Peyer's patch (tissue), 4 donors: ENCODE data around the gene NAA25. TPM values are rescaled to one million over a fixed set of nuclear protein-coding genes. Genes with fewer than 3 reads are reported as not detected.

Experiments used
- DNase-seq, 3 donors: peaks; one replicate each; pipeline ENCODE4 v3.0.0-alpha.2; 2017 to 2019
- H3K27ac ChIP-seq, 4 donors: fragments of 200-600 bp; sonication (generic); one replicate each; pipeline ENCODE4 v1.5.1; 2016 to 2019
- H3K27me3 ChIP-seq, 2 donors: fragments of 200-600 bp; sonication (generic); one replicate each; pipeline ENCODE4 v1.5.1; 2019
- H3K36me3 ChIP-seq, 3 donors: fragments of 200-600 bp; sonication (generic); one replicate each; pipeline ENCODE4 v1.5.1; 2016 to 2019
- H3K4me1 ChIP-seq, 4 donors: fragments of 200-600 bp; sonication (generic); one replicate each; pipeline ENCODE4 v1.5.1; 2016 to 2019
- H3K4me3 ChIP-seq, 4 donors: fragments of 200-600 bp; sonication (generic); 1 replicate in 3 of 4; 2 replicates in 1 of 4; pipeline ENCODE4 v1.5.1; 2016 to 2019; ENCODE audit warnings: mild to moderate bottlenecking in 1 of 4
- H3K9me3 ChIP-seq, 4 donors: fragments of 200-600 bp; sonication (generic); one replicate each; pipeline ENCODE4 v1.5.1; 2016 to 2019; ENCODE audit warnings: mild to moderate bottlenecking in 1 of 4
- POLR2A ChIP-seq, 2 donors: fragments of 450-650 bp; IDR thresholded peaks; one replicate each; pipeline ENCODE4 v1.5.1; 2017; ENCODE audit warnings: antibody characterized with exemption in 2 of 2, mild to moderate bottlenecking in 2 of 2, moderate library complexity in 2 of 2
- total RNA-seq, 4 donors: library from RNA; depleted of rRNA; stranded (reverse); fragments of >200 nt; gene quantifications; one replicate each; pipeline ENCODE4 v1.1.0, GENCODE V29; 2016
- TF ChIP-seq, protein P1 (sequence below), 6 experiments: fragments of 450-650 bp in 4 of 6; fragments of 200-600 bp in 2 of 6; sonication (generic) in 1 of 6; IDR thresholded peaks; one replicate each; pipeline ENCODE4 v1.5.1; 2017 to 2019; ENCODE audit warnings: antibody characterized with exemption in 6 of 6, mild to moderate bottlenecking in 3 of 6, moderate library complexity in 1 of 6

Gene NAA25
- total RNA-seq, 4 donors from 2014 or later, result 18.9 to 25.6 (median 22.2) TPM

DNA sequence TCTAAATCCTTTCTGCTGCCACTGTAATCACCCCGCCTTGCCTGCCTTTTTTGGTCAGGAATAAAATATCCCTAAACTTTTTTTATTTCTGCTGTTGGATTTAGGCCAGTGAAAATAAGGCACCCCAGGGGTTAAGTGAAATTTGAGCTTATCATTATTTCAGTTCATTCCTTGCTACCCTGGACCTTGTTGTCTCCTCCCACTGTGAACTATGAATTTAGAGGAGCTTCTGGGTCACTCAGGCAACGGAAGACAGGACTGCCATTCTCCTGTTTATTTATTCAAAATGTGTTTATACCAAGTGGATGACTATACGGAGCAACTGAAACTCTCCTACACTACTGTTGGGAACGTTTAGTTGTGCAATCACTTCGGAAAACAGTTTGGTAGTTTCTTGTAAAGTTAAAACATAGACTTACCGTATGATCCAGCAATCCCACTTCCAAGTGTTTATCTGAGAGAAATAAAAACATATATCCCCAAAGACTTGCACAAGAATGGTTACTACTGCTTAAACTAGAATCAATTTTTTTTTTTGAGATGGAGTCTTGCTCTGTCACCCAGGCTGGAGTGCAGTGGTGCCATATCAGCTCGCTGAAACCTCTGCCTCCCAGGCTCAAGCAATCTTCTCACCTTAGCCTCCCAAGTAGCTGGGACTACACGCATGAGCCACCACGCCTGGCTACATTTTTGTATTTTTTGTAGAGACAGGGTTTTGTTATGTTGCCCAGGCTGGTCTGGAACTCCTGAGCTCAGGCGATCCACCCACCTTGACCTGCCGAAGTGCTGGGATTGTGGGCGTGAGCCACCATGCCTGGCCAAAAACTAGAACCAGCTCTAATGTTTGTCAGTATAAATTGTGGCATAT lies 14.5 kb upstream of the NAA25 start:
- Histone ChIP-seq H3K4me1 (peaks cover 0 to 24% (median 8%) of the 10 kb centered on the region in 4 donors), H3K27ac (peak overlapping the region in 3 of 4 donors; percentile 13 to 65 (median 20)), H3K36me3 (no peaks in the 10 kb centered on the region), H3K27me3 (no peaks in the 10 kb centered on the region), H3K4me3 (no peak overlapping the region), H3K9me3 (no peaks in the 10 kb centered on the region)
- TF ChIP-seq, protein P1, sequence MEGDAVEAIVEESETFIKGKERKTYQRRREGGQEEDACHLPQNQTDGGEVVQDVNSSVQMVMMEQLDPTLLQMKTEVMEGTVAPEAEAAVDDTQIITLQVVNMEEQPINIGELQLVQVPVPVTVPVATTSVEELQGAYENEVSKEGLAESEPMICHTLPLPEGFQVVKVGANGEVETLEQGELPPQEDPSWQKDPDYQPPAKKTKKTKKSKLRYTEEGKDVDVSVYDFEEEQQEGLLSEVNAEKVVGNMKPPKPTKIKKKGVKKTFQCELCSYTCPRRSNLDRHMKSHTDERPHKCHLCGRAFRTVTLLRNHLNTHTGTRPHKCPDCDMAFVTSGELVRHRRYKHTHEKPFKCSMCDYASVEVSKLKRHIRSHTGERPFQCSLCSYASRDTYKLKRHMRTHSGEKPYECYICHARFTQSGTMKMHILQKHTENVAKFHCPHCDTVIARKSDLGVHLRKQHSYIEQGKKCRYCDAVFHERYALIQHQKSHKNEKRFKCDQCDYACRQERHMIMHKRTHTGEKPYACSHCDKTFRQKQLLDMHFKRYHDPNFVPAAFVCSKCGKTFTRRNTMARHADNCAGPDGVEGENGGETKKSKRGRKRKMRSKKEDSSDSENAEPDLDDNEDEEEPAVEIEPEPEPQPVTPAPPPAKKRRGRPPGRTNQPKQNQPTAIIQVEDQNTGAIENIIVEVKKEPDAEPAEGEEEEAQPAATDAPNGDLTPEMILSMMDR (IDR thresholded peaks at IDR 0.05), result no peak
- TF ChIP-seq POLR2A (IDR thresholded peaks at IDR 0.05), result no peak
- DNase-seq, result no peak

DNA sequence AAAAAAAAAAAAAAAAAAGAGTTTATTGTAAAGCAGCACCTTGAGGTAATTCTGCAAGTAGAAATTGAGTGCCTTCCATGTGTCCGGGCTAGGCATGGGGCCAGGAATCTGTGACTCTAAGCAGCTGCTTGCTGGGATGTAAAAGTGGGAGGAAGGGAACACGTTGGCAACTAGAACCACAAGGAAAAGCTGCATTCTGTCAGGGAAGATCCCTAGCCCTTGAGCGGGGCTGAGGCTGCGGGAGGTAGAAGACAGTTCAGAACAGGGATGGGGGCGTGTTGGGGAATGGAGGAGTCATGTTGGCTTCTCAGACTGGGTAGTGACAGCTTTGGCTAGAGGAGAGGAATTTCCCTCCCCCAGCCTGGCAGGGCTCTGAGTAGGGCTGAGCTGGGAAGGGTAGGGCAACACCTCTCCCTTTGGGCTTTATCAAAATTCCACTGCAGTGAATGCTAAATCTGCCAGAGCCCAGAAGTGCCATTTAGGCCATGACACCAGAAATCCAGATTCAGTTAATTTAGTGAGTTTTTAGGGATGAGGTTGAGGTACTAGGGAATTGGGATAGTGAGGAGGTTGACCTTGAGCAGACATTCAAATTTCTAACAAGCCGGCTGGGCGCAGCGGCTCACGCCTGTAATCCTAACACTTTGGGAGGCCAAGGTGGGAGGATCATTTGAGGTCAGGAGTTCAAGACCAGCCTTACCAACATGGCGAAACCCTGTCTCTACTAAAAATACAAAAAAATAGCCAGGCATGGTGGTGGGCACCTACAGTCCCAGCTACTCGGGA lies 13.4 kb upstream of the NAA25 start:
- no peaks in the 10 kb centered on the region for H3K27me3 ChIP-seq
- no peaks in the 10 kb centered on the region for H3K9me3 ChIP-seq
- no peaks in the 10 kb centered on the region for H3K36me3 ChIP-seq
- TF ChIP-seq POLR2A (IDR thresholded peaks at IDR 0.05), result no peak
- peaks cover 0 to 21% (median 8%) of the 10 kb centered on the region in 4 donors for H3K4me1 ChIP-seq
- no peak overlapping the region for H3K4me3 ChIP-seq
- H3K27ac ChIP-seq, result peak overlapping the region in 3 of 4 donors; percentile 10 to 65 (median 57)
- DNase-seq, result peak in 1 of 3 donors; percentile 59

DNA sequence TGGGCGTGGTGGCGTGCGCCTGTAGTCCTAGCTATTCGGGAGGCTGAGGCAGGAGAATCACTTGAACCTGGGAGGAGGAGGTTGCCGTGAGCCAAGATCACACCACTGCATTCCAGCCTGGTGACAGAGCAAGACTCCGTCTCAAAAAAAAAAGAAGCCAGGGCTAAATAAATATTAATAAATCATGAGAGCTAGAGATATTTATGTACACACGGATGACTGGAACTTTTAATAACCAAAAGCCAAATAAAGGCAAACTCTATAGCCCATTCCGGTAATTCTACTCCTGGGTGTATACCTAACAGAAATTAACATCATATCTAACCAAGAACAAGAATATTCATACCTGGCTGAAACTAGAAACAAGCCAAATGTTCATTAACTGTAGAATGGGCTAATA lies 9.1 kb upstream of the NAA25 start:
- H3K27me3 ChIP-seq, result no peaks in the 10 kb centered on the region
- no peak overlapping the region for H3K27ac ChIP-seq
- peaks cover 0 to 17% (median 0%) of the 10 kb centered on the region in 4 donors for H3K4me1 ChIP-seq
- TF ChIP-seq POLR2A (IDR thresholded peaks at IDR 0.05), result no peak
- no peak overlapping the region for H3K4me3 ChIP-seq
- DNase-seq, result no peak
- no peaks in the 10 kb centered on the region for H3K9me3 ChIP-seq
- no peaks in the 10 kb centered on the region for H3K36me3 ChIP-seq

DNA sequence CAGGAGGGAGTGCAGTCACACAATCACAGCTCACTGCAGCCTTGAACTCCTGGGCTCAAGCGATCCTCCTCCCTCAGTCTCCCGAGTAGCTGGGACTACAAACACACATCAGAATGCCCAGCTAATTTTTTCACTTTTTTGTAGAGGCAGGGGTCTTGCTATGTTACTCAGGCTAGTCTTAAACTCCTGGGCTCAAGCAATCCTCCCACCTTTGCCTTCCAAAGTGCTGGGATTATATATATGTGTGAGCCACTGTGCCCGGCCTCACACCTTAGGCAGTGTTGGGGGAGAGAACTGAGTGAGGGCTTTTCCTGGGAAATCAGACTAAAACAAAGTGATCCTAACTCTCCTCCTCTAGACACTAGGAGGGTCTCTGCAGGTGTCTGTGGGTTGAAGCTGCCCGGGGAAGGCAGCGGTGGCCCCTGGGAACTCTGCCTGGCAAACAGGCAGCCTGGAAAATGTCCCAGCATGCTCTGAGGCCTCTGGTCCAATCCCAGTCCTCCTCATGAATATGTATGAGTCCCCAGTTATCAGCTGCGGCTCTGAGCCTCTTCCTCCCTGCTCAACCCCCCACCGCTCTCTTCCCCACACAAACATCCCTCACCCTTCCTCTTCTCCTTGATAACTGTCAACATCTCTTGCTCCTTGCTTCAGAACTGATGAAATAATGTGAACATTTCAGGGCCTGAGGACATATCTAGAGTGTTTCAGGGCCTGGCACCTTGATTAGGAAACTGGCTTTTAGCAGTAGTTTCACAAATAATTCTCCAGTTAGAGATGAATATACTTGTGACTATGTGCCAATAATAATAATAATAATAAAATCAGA lies 7.9 kb upstream of the NAA25 start:
- TF ChIP-seq POLR2A (IDR thresholded peaks at IDR 0.05), result peak in 1 of 2 donors; percentile 31
- TF ChIP-seq, protein P1 (IDR thresholded peaks at IDR 0.05), result no peak
- Histone ChIP-seq H3K27ac (peak overlapping the region in 3 of 4 donors; percentile 40 to 69 (median 65)), H3K4me1 (peaks cover 0 to 17% (median 0%) of the 10 kb centered on the region in 4 donors), H3K9me3 (no peaks in the 10 kb centered on the region), H3K36me3 (no peaks in the 10 kb centered on the region), H3K27me3 (no peaks in the 10 kb centered on the region), H3K4me3 (peak overlapping the region in 2 of 4 donors; percentile 5 to 16)
- DNase-seq, result peak in 2 of 3 donors; percentile 64 to 74

DNA sequence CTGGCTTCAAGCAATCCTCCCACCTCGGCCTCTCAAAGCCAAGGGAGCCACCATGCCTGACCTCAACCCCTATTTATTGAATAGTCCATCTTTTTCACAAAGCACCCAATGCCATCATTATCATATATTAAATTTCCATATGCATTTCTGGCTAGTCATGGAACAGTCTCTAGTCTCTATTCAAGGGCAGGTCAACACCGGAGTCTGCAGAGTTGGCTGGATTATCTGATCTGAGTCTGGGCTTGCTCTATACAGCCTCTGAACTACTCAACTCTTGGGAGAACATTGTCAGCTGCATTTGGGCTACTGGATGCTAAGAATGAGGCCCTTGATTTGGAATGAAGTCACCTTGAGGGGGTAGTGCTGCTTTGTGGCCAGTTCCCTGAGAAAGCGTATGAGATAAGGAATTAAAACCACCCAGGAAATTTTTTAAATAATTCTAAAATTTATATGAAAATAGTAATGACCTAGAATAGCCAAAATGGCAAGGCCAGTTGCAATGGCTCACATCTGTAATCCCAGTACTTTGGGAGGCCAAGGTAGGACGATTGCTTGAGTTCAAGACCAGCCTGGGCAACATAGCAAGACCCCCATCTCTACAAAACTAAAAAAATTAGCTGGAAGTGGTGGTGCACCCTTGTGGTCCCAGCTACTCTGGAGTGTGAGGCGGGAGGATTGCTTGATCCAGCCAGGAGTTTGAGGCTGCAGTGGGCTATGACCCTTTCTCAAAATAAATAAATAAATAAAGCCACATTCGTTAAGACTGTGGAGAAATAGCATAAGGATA lies 6.9 kb upstream of the NAA25 start:
- H3K36me3 ChIP-seq, result no peaks in the 10 kb centered on the region
- no peaks in the 10 kb centered on the region for H3K9me3 ChIP-seq
- H3K27me3 ChIP-seq, result no peaks in the 10 kb centered on the region
- TF ChIP-seq, protein P1 (IDR thresholded peaks at IDR 0.05), result no peak
- no peak for TF ChIP-seq POLR2A (IDR thresholded peaks at IDR 0.05)
- peaks cover 0 to 17% (median 0%) of the 10 kb centered on the region in 4 donors for H3K4me1 ChIP-seq
- H3K4me3 ChIP-seq, result no peak overlapping the region
- peak in 1 of 3 donors; percentile 22 for DNase-seq
- H3K27ac ChIP-seq, result no peak overlapping the region
